ENCODE data around the gene DIP2B.

The DIP2B gene

GRCh38 chr12:50612882-50613281, 108.1 kb downstream of the DIP2B start:
- DNase-seq (ENCODE audit: insufficient read length, low spot score): no peak
- no peak for TF ChIP-seq POLR2A (IDR thresholded peaks at IDR 0.05; ENCODE audit: low read depth, low read length)
- no peak for FAIRE-seq

GRCh38 chr12:50613463-50613862, 108.7 kb downstream of the DIP2B start:
- no peak for TF ChIP-seq POLR2A (IDR thresholded peaks at IDR 0.05; ENCODE audit: low read depth, low read length)
- DNase-seq (ENCODE audit: insufficient read length, low spot score): no peak
- no peak for FAIRE-seq

DNA sequence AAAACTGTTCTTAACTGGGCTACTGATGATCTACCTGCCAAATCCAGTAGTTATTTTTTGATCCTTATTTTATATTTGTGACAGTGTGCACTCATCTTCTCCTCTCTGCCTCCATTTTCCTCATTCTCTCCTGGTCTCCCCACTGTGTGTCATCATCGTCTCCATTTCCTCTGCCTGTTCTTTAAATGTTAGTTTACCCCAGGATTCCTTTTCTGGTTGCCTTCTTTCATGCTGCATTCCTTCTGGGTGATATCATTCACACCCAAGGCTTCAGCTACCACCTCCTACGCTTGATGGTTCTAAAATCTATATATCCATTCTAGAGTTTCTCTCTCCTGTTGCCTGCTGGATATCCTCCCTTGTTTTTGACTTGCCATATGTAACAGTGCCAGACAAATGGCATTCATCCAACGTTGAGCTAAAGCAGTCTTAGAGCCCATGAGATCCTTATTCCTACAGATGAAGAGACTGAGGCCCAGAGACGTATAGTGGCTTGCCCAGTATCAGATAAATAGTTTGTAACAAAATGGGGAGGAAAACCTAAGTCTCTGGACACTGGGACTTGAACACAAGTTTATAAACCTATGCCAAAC, 109.5 kb downstream of the DIP2B start:
- no peak for TF ChIP-seq POLR2A (IDR thresholded peaks at IDR 0.05; ENCODE audit: low read depth, low read length)
- DNase-seq (ENCODE audit: insufficient read length, low spot score): no peak
- peak; percentile 72 for FAIRE-seq

GRCh38 chr12:50615145-50615906, 110.5 kb downstream of the DIP2B start:
- FAIRE-seq (no peak), DNase-seq (ENCODE audit: insufficient read length, low spot score) (no peak)
- no peak for TF ChIP-seq POLR2A (IDR thresholded peaks at IDR 0.05; ENCODE audit: low read depth, low read length)

DNA sequence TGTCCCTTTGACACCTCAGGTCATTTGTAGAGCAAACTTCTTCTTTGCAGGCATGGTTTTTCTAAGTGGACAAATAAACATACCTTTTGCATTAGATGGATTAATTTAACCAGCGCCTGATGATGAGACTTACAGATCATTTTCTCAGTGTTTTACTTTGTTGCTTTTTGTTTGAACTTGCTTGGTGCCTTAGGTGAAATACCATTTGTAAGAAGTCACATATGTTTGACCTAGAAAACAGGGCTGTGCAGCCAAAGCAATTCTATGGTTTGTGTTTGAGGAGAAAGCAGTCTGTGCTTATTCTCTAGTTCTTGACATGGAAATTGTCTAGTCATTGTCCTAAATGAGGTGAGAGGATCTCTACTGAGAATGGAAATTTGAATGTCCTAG, 111.1 kb downstream of the DIP2B start:
- DNase-seq (ENCODE audit: insufficient read length, low spot score): no peak
- no peak for TF ChIP-seq POLR2A (IDR thresholded peaks at IDR 0.05; ENCODE audit: low read depth, low read length)
- FAIRE-seq: peak; percentile 11

DNA sequence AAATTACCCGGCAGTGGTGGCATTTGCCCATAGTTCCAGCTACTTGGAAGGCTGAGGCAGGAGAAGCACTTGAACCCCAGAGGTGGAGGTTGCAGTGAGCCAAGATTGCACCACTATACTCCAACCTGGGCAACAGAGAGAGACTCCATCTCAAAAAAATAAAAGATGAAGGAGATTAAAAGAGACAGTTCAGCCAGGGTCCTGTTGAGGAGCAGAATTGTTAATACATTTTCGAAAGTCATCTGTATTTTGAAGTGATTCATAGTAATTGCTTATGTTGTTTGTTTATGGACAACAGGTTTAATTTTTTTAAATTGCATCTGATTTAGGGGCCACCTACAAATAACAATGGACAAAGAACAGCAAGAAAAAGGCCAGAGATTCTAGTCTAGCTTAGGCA, 112.9 kb downstream of the DIP2B start:
- no peak for FAIRE-seq
- no peak for DNase-seq (ENCODE audit: insufficient read length, low spot score)
- no peak for TF ChIP-seq POLR2A (IDR thresholded peaks at IDR 0.05; ENCODE audit: low read depth, low read length)

DNA sequence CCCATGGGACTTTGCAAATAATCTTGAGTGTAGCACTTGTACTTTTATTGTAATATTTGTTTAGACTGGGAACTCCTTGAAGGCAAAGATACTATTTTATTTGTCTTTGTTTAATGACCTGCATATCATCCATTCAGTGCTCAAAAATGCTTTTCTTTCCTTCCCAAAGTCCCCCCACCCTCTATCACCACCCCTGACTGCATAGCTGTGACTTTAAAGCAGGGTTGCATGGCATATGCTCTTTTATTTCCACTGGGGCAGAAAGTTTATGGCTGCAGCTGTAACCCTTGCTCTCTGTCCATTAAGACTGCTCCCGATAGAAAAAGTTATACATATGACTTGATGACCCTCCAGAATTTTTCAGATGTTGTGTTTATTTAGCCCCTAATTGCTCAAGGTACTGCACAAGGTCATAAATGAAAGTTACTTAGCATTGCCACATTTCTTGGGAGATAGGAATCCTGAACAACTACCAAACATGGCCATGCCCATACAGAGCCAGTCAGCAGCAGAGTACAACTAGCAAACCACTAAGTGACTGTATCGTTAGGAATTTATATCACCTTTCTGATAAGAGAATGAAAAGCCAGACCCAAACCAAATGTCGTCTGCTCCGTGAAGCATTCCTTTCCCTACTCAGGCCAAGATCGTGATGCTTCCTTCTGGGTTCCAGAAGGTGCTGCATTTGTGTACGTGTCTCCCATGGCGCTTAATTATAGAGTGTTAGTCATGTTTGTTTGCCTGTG, 114.3 kb downstream of the DIP2B start:
- FAIRE-seq: peak; percentile 87
- DNase-seq (ENCODE audit: insufficient read length, low spot score): peak; percentile 38
- TF ChIP-seq POLR2A (IDR thresholded peaks at IDR 0.05; ENCODE audit: low read depth, low read length): no peak

- FAIRE-seq (no peak), DNase-seq (ENCODE audit: insufficient read length, low spot score) (no peak)
- TF ChIP-seq POLR2A (IDR thresholded peaks at IDR 0.05; ENCODE audit: low read depth, low read length): no peak
Measured at GRCh38 chr12:50619610-50619958, 114.8 kb downstream of the DIP2B start.

- TF ChIP-seq POLR2A (IDR thresholded peaks at IDR 0.05; ENCODE audit: low read depth, low read length): no peak
- DNase-seq (ENCODE audit: insufficient read length, low spot score) (peak; percentile 52), FAIRE-seq (peak; percentile 97)
Measured at GRCh38 chr12:50620109-50620977, 115.6 kb downstream of the DIP2B start.

DNA sequence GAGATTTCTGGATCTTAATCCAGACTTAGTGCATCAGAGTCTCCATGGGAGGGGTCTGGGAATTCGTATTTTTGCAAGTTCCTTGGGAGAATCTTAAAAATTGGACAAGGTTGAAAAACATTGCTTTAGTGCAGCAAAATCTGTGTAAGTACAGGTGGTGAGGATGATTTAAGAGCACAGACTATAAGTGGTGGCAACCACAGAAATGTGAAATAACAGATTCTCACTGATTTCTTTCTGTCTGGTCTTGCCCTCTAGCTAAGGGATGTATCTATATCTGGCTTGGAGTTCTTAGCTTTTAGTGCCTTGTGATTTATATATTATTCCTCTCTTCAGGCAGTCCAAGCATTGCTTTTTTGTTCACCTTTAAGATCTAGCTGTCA, 116.2 kb downstream of the DIP2B start:
- no peak for TF ChIP-seq POLR2A (IDR thresholded peaks at IDR 0.05; ENCODE audit: low read depth, low read length)
- FAIRE-seq: no peak
- no peak for DNase-seq (ENCODE audit: insufficient read length, low spot score)

DNA sequence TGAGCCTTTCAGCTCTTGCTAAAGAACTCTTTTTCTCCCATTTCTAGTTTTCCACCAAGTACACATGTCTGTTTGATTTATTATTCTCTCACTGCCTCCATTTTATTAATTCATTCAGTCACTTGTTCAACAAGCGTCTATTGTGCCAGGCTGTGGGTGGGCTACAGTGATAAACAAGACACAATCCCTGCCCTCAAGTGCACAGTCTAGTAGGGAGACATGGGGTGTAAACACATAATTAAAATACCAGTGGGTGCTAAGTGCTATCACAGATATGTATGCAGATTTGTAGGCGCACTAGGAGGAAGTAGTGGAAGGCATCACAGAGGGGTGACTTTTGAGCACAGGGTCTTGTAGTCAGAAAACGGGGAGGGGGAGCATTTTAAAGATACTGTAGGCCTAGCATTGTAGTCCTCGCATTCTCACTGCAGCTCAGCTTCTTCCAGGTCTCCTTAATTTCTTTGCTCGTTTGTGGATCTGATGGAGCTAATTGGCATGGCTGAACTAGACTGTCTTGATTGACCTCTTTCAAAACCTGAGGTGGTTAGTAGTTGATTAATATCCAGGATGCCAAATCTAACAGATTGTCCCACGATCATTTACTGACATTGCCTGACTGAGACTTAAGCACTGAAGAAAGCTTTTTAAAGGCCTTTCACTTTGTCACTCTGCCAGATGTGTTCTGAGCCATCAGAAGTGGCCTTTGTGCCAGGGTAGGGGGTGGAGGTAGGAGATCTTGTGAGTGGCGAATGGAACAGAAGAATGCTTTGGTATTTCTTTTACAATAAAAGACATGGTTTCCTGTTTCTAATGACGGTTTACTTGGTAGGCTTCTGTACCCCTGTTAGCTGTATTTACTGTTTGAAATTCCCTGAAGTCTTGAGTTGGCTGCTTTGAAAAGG, 116.9 kb downstream of the DIP2B start:
- no peak for FAIRE-seq

GRCh38 chr12:50625029-50625925, 120.5 kb downstream of the DIP2B start:
- no peak for DNase-seq (ENCODE audit: insufficient read length, low spot score)
- FAIRE-seq: no peak
- no peak for TF ChIP-seq POLR2A (IDR thresholded peaks at IDR 0.05; ENCODE audit: low read depth, low read length)

More for the DNA sequence above, 116.9 kb downstream of the DIP2B start:
- no peak for TF ChIP-seq POLR2A (IDR thresholded peaks at IDR 0.05; ENCODE audit: low read depth, low read length)
- DNase-seq (ENCODE audit: insufficient read length, low spot score): no peak

All from H54 (cell line).